HG03469 (cell line): ENCODE data around the gene ANO6.

ENCODE experiments used
- ATAC-seq: cut with Tn5 transposase; IDR thresholded peaks from one replicate; pipeline ENCODE4 v1.9.1; 2021; ENCODE audit warnings: mild to moderate bottlenecking, moderate library complexity, moderate number of reproducible peaks; ENCODE audit not compliant: unreplicated experiment

ANO6 gene

GRCh38 chr12:45276154-45276755 is 60.4 kb downstream of the ANO6 start:
- ATAC-seq: no peak

DNA sequence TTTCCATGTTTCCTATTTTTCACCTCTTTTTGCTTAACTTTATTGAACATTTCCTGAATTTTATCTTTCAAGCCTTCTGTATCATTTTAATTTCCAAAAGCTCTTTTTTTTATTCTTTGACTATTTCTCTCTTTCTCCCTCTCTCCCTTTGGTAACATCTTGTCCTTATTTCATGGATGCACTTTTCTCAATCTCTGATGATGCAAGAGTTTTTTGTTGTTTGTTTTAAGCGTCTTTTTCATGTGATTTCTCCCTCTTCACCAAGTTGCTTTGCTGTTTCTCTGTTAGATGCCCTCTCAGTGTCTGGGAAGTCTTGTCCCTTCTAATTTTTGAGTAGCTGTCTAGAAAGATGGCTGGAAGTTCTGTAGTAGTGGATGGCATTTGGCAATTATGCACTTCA is 62.6 kb downstream of the ANO6 start:
- no peak for ATAC-seq

DNA sequence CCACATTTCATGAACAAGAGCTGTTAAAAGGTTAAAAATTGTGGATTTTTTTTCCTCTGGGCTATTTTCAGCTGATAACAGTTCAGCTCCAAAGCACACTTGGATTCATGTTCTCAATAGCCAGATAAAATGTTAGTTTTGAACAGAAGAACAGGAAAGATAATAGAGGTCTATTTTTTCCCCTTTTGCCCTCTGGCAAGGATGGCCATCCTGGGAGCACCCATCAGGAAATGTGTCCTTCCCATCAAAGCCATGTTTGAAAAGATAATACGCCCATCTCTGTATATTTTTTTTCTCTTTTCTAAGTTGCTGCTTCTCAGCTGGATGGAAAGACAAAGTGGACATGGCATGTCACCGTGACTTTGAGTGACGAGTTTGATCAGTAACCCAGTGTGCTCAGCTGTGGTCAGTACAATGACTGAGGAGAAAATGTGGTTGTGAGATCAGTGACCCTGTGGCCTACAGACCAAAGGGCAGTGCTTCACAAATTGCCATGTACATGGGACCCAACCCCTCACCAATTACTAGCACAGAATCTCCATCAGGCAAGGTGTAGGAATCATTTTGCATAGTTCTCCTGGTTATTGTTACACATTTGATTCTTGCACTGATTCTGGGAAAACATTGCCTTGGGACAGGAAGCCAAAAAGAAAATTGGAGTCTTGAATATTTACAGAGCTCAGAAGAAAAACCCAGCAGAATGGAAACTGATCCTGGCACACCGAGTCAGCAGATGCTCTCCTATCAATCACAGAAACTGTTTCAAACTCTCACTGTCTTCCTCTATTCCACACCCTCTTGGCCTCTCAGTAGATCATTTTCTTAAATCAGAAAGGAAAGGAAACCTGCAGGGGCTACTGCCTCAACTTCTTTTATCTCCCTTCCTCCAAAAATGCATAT is 64.3 kb downstream of the ANO6 start:
- no peak for ATAC-seq

DNA sequence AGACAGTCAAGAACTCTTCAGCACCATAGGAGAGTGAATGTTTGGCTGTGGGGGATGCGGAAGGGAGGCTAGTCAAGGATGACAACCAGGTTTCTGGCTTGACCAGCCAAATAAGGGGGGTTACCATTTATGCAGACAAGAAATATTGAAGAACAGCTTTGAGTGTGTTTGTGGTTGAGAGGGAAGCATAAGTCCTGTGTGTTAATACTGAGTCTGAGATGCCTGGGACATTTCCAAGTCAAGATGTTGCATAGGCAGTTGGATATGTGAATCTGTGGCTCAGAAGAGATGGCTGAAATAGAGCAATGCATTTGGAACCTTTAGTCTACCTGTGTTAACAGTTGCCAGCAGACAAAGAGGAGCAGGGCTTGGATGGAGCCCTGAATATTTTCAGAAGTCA is 66.1 kb downstream of the ANO6 start:
- no peak for ATAC-seq

DNA sequence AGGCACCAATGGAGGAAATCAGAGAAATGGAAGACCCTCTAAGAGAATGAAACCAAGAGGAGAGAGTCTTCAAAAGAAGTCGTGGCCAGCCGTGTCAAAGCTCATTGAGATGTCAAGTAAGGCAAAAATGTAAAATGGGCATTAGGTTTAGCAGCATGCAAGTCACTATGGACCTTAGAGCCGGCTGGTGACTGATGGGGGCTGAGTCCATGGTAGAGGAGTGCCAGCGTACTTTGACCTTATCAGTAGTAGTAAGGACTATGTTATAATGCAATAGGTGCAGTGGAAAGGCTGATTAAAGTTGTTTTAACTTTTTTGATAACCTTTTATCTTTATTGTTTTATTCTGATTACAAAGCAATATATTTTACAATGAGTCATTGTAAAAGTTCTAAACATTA is 66.5 kb downstream of the ANO6 start:
- no peak for ATAC-seq

- no peak for ATAC-seq
Observed at GRCh38 chr12:45284096-45284901, 68.4 kb downstream of the ANO6 start.

DNA sequence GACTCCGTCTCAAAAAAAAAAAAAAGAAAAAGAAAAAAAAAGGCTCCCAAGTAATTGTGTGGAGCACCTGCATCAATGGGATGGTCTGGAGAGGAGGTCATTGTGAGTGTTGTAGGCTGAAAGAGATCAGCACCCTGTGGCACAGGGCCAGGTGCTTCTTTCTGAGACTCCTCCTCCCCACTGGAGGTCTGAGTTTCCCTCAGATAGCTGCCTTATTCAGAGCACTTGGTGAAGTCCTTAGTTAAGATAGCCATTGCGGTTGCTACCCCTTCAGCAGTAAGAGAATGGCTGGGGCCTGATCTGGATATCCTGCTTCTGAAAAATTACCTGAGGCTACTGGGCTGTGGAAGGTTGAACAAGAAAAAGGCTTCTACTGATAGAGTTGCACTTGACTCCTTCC is 69.8 kb downstream of the ANO6 start:
- ATAC-seq: no peak

DNA sequence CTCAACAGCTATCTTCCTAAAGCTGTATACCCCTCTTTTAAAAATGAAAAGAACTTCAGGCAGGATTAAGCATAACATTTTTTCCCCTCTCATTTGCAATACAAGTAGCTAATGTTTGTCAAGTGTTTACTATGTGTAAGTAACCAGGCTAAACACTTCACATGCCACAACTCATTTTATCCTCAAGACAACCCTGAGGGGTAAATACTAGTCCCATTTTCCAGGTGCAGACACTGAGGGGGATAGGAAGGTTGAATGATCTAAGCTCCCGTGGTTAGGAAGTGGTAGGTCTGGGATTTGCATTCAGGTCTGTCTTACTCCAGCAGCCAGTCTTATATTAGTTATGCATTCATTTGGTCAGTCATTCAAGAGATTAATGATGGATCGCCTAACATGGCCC is 70.7 kb downstream of the ANO6 start:
- no peak for ATAC-seq

- ATAC-seq: no peak
Observed at GRCh38 chr12:45289245-45290215, 73.6 kb downstream of the ANO6 start.

GRCh38 chr12:45290216-45290605 is 74.3 kb downstream of the ANO6 start:
- no peak for ATAC-seq

- no peak for ATAC-seq
Observed at GRCh38 chr12:45291518-45291917, 75.6 kb downstream of the ANO6 start.

DNA sequence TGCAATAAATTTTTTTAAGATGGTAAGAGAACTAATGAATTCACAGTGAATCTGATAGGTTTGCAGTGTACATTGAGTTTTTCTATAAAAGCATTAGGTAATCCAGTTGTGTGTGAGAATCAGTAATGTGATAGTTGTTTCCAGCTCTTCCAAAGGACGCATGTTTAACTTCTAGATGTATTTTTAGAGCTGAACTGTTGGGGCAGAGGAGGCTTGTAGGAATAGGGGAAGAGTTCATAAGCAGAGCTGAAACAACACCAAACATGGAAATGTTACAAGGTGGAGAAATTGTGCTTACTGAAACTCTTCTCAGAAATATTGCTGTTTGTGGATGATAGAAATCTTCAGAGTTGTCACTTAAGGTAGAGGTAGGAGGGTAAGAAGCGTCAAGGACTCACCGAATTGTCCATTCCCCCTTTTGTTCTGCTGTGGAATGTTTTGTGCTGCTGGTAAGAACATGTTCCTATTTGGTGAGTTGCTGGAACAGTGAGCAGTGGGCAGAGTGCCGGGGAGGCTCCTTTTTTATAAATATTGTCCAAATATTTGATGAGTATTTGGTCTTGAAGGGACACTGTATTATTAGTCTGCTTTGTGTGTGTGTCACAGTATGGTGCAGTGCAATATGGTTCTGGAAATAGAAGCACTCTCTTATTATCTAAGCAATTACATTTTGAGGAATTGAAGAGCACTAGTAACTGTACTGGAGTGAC is 76.7 kb downstream of the ANO6 start:
- ATAC-seq: no peak

- no peak for ATAC-seq
Observed at GRCh38 chr12:45294906-45295305, 79.0 kb downstream of the ANO6 start.

- ATAC-seq: no peak
Observed at GRCh38 chr12:45296046-45296586, 80.2 kb downstream of the ANO6 start.

DNA sequence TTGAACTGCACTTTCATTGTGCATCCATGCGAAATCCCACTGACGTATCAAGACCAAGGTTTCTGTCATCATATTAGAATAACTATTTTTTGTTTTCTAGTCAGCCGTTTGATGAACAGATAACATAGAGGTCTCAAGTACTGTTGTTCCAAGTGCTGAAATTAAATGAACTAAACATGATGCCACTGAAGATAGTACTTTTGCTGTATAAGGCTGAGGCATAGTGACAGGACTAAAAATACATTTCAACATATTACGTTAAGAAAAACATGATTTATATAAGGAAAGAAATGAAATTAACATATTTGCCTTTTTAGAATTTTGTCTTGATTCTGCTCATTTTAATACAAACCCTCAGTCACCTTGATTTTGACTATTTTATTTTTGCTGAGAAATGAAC is 82.2 kb downstream of the ANO6 start:
- no peak for ATAC-seq

DNA sequence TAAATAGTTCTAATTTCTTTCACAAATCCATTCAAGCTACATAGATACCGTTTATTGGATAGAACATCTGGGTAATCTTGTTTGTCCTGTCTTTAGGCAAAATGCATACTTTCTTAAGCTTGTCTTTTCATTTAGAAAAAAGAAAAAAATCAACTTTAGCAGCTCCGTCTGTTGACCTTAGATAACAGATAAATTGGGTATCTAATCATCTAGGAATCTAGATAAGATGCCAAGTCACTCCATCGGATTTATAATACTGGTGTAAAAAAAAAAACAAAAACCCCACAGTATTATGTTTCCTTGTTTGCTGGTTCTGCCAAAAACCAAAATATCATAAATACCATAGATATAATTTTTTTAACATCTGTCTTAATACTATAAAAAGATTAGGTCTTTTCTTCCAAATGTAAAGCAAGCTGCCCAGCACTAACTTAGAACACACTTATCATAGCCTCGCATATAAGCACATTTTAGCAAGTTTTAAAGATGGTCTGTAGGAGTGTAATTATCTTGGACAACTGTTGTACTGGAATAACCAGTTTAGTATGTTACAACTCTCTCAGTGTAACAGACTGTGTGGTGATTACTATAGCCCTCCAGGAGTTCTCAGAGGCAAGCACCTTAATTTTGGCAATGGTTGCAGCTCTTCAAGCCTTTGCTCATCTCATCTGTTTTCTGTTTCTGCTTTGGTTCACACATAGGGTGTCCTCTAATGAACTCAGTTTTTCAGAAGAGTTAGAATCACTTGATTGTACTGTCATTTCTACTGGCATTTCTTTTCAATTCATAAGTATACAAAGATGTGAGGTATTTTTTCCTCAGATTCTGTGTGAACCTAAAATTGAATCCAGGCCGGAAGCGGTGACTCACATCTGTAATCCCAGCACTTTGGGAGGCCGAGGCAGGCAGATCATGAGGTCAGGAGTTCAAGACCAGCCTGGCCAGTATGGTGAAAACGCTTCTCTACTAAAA is 83.1 kb downstream of the ANO6 start:
- no peak for ATAC-seq

- no peak for ATAC-seq
Observed at GRCh38 chr12:45302621-45303369, 86.9 kb downstream of the ANO6 start.

- no peak for ATAC-seq
Observed at GRCh38 chr12:45303945-45304344, 88.0 kb downstream of the ANO6 start.
